ENCODE measurements around the gene CACNA1E. TPM values are rescaled to one million over a fixed set of nuclear protein-coding genes. Genes with fewer than 3 reads are reported as not detected.

The CACNA1E gene
- total RNA-seq, 4 donors from 2014 or later, result 0.09 to 0.19 TPM; not detected in 2

DNA sequence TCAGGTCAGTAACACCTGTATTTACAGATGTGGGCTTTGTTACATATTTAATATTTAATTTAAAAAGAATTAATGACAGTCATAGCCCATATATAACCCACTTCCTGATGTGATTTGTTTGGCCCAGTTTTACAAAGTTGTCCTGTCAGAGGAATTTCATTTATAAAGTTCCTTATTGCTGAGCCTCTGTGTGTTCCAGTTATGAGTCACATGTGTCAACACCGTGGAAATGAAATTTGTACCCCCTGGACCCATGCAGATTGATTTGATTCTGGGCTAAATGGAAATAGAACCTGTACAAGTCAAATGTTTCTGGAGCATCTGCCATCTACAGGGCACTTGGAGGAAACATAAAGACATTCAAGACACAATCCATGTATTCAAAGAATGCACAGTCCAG is 149.2 kb downstream of the CACNA1E start:
- Histone ChIP-seq H3K4me3 (no peak overlapping the region), H3K27me3 (peaks cover 0 to 12% (median 0%) of the 10 kb centered on the region in 4 donors), H3K27ac (no peak overlapping the region), H3K4me1 (no peaks in the 10 kb centered on the region), H3K36me3 (no peaks in the 10 kb centered on the region), H3K9me3 (no peaks in the 10 kb centered on the region)
- no peak for TF ChIP-seq POLR2A (IDR thresholded peaks at IDR 0.05)
- TF ChIP-seq, protein P1, sequence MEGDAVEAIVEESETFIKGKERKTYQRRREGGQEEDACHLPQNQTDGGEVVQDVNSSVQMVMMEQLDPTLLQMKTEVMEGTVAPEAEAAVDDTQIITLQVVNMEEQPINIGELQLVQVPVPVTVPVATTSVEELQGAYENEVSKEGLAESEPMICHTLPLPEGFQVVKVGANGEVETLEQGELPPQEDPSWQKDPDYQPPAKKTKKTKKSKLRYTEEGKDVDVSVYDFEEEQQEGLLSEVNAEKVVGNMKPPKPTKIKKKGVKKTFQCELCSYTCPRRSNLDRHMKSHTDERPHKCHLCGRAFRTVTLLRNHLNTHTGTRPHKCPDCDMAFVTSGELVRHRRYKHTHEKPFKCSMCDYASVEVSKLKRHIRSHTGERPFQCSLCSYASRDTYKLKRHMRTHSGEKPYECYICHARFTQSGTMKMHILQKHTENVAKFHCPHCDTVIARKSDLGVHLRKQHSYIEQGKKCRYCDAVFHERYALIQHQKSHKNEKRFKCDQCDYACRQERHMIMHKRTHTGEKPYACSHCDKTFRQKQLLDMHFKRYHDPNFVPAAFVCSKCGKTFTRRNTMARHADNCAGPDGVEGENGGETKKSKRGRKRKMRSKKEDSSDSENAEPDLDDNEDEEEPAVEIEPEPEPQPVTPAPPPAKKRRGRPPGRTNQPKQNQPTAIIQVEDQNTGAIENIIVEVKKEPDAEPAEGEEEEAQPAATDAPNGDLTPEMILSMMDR (IDR thresholded peaks at IDR 0.05), result no peak
- no peak for DNase-seq
- 25 to 47% methylated on average over 1 of the region's 1 CpG for WGBS, 2 donors
- intact Hi-C loops (cut with DNase I), result no loop called here

GRCh38 chr1:181632960-181633359 is 149.6 kb downstream of the CACNA1E start:
- H3K4me1 ChIP-seq, result no peaks in the 10 kb centered on the region
- intact Hi-C loops (cut with DNase I), result no loop called here
- WGBS, 2 donors, result 80 to 82% methylated on average over 5 to 6 of the region's 6 CpGs
- H3K36me3 ChIP-seq, result no peaks in the 10 kb centered on the region
- no peak overlapping the region for H3K4me3 ChIP-seq
- TF ChIP-seq POLR2A (IDR thresholded peaks at IDR 0.05), result no peak
- TF ChIP-seq, protein P1 (IDR thresholded peaks at IDR 0.05), result no peak
- no peak overlapping the region for H3K27ac ChIP-seq
- DNase-seq, result no peak
- H3K9me3 ChIP-seq, result no peaks in the 10 kb centered on the region
- H3K27me3 ChIP-seq, result peaks cover 0 to 17% (median 0%) of the 10 kb centered on the region in 4 donors

- TF ChIP-seq, protein P1 (IDR thresholded peaks at IDR 0.05), result no peak
- TF ChIP-seq POLR2A (IDR thresholded peaks at IDR 0.05), result no peak
- H3K27ac ChIP-seq, result no peak overlapping the region
- intact Hi-C loops (cut with DNase I), result no loop called here
- H3K36me3 ChIP-seq, result no peaks in the 10 kb centered on the region
- H3K27me3 ChIP-seq, result peaks cover 0 to 25% (median 0%) of the 10 kb centered on the region in 4 donors
- H3K9me3 ChIP-seq, result no peaks in the 10 kb centered on the region
- no peaks in the 10 kb centered on the region for H3K4me1 ChIP-seq
- H3K4me3 ChIP-seq, result no peak overlapping the region
- 40% methylated on average over 1 of the region's 1 CpG for WGBS, 2 donors
- DNase-seq, result no peak
Observed at GRCh38 chr1:181635110-181635509, 151.8 kb downstream of the CACNA1E start.

DNA sequence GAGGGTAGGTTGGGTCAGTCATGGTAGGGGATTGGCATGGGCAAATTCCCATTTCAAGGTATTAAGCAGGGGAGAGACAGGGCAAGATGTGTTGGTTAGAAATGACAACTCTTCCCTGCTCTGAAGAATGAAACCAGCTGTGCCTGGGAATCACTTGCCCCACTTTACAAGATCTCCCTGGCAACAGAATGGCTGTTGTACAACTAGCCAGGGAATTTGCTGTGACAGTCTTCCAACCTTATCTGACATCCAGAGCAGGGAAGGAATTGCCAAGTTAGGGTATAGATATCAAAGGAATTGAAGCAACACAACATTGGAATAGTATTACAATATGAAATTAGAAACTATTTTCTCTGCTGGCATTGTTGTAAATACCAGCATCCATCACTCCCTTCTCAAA is 154.7 kb downstream of the CACNA1E start:
- no peak for DNase-seq
- intact Hi-C loops (cut with DNase I), result no loop called here
- no peaks in the 10 kb centered on the region for H3K36me3 ChIP-seq

GRCh38 chr1:181640956-181641355 is 157.6 kb downstream of the CACNA1E start:
- Histone ChIP-seq H3K27me3 (peaks cover 0 to 36% (median 0%) of the 10 kb centered on the region in 4 donors), H3K27ac (no peak overlapping the region), H3K4me1 (no peaks in the 10 kb centered on the region), H3K36me3 (no peaks in the 10 kb centered on the region), H3K4me3 (no peak overlapping the region), H3K9me3 (no peaks in the 10 kb centered on the region)
- WGBS, 2 donors, result 70 to 74% methylated on average over 3 of the region's 3 CpGs
- TF ChIP-seq POLR2A (IDR thresholded peaks at IDR 0.05), result no peak
- TF ChIP-seq, protein P1 (IDR thresholded peaks at IDR 0.05), result no peak
- intact Hi-C loops (cut with DNase I), result no loop called here
- no peak for DNase-seq

More for the DNA sequence above, 154.7 kb downstream of the CACNA1E start:
- no peak for TF ChIP-seq POLR2A (IDR thresholded peaks at IDR 0.05)
- TF ChIP-seq, protein P1 (IDR thresholded peaks at IDR 0.05), result no peak
- no peak overlapping the region for H3K4me3 ChIP-seq
- no peaks in the 10 kb centered on the region for H3K4me1 ChIP-seq
- peaks cover 0 to 36% (median 0%) of the 10 kb centered on the region in 4 donors for H3K27me3 ChIP-seq
- H3K9me3 ChIP-seq, result no peaks in the 10 kb centered on the region
- H3K27ac ChIP-seq, result no peak overlapping the region
